T-helper 22 cell (primary cell): ENCODE results near the gene IRF2BPL.

Source experiments
- DNase-seq: peaks from one replicate; pipeline ENCODE4 v3.0.0-alpha.2; 2020; ENCODE audit warnings: low read depth

IRF2BPL gene

GRCh38 chr14:77009014-77009413 is 19.5 kb downstream of the IRF2BPL start:
- DNase-seq = no peak

GRCh38 chr14:77008541-77008940 is 20.0 kb downstream of the IRF2BPL start:
- DNase-seq = no peak

- no peak for DNase-seq
Observed at GRCh38 chr14:77007975-77008421, 20.5 kb downstream of the IRF2BPL start.

- no peak for DNase-seq
Observed at GRCh38 chr14:77007183-77007974, 21.1 kb downstream of the IRF2BPL start.

- DNase-seq = no peak
Observed at GRCh38 chr14:77006132-77006531, 22.4 kb downstream of the IRF2BPL start.

GRCh38 chr14:77005559-77005958 is 22.9 kb downstream of the IRF2BPL start:
- no peak for DNase-seq

- DNase-seq = no peak
Observed at GRCh38 chr14:77004711-77005460, 23.6 kb downstream of the IRF2BPL start.

- no peak for DNase-seq
Observed at GRCh38 chr14:77003960-77004710, 24.4 kb downstream of the IRF2BPL start.

GRCh38 chr14:77002889-77003288 is 25.6 kb downstream of the IRF2BPL start:
- no peak for DNase-seq

GRCh38 chr14:77002335-77002734 is 26.2 kb downstream of the IRF2BPL start:
- DNase-seq = no peak

GRCh38 chr14:77000340-77001270 is 27.9 kb downstream of the IRF2BPL start:
- DNase-seq = no peak

- DNase-seq = no peak
Observed at GRCh38 chr14:76998910-76999309, 29.6 kb downstream of the IRF2BPL start.

GRCh38 chr14:76997257-76997970 is 31.1 kb downstream of the IRF2BPL start:
- no peak for DNase-seq

GRCh38 chr14:76996563-76997146 is 31.9 kb downstream of the IRF2BPL start:
- no peak for DNase-seq

GRCh38 chr14:76995279-76996035 is 33.1 kb downstream of the IRF2BPL start:
- no peak for DNase-seq

- DNase-seq = no peak
Observed at GRCh38 chr14:76993752-76994151, 34.8 kb downstream of the IRF2BPL start.

- DNase-seq = no peak
Observed at GRCh38 chr14:76990084-76990483, 38.4 kb downstream of the IRF2BPL start.

- no peak for DNase-seq
Observed at GRCh38 chr14:76987956-76988520, 40.5 kb downstream of the IRF2BPL start.

- DNase-seq = no peak
Observed at GRCh38 chr14:76986231-76986565, 42.3 kb downstream of the IRF2BPL start.
